HepG2 (cell line): ENCODE measurements around the gene CDK13. TPM values are rescaled to one million over a fixed set of nuclear protein-coding genes. Genes with fewer than 3 reads are reported as not detected.

Experiments used
- CENPT ChIP-seq: sonication (generic); formaldehyde crosslinking; IDR thresholded peaks from 2 replicates; pipeline ENCODE4 v1.8.0; 2022; ENCODE audit warnings: low read depth, mild to moderate bottlenecking, moderate library complexity, missing genetic modification reagents
- MAFF ChIP-seq: IDR thresholded peaks from 2 replicates; pipeline ENCODE4 v1.6.1; 2011; ENCODE audit warnings: low read depth, low read length, improper control_type of control experiment
- NR2F6 ChIP-seq, 2 experiments: IDR thresholded peaks; 2 replicates each; pipeline ENCODE4 v1.6.1; 2016; ENCODE audit warnings: antibody characterized with exemption in 1 of 2, mild to moderate bottlenecking in 1 of 2
- SMAD9 ChIP-seq: sonication (generic); formaldehyde crosslinking; IDR thresholded peaks from 2 replicates; pipeline ENCODE4 v1.5.1; 2020; ENCODE audit warnings: mild to moderate bottlenecking, missing genetic modification reagents
- SMYD3 ChIP-seq: sonication (generic); formaldehyde crosslinking; IDR thresholded peaks from 2 replicates; pipeline ENCODE4 v1.8.1; 2023; ENCODE audit warnings: mild to moderate bottlenecking, missing genetic modification reagents
- SP4 ChIP-seq: sonication (generic); formaldehyde crosslinking; IDR thresholded peaks from 2 replicates; pipeline ENCODE4 v1.8.1; 2023; ENCODE audit warnings: mild to moderate bottlenecking, missing genetic modification reagents
- THYN1 ChIP-seq: sonication (generic); formaldehyde crosslinking; IDR thresholded peaks from 2 replicates; pipeline ENCODE4 v1.8.1; 2023; ENCODE audit warnings: low read depth, mild to moderate bottlenecking, moderate library complexity, missing genetic modification reagents, borderline replicate concordance
- TOE1 ChIP-seq: sonication (generic); formaldehyde crosslinking; IDR thresholded peaks from 2 replicates; pipeline ENCODE4 v1.4.0; 2020; ENCODE audit warnings: mild to moderate bottlenecking, missing genetic modification reagents
- ZNF24 ChIP-seq: fragments of 450-650 bp; IDR thresholded peaks from 2 replicates; pipeline ENCODE4 v1.6.1; 2017; ENCODE audit warnings: antibody characterized with exemption, mild to moderate bottlenecking
- ZNF317 ChIP-seq: sonication (generic); formaldehyde crosslinking; IDR thresholded peaks from 2 replicates; pipeline ENCODE4 v1.5.0; 2020; ENCODE audit warnings: mild to moderate bottlenecking, missing genetic modification reagents
- ZNF33A ChIP-seq: sonication (generic); formaldehyde crosslinking; IDR thresholded peaks from 2 replicates; pipeline ENCODE4 v1.5.1; 2020; ENCODE audit warnings: missing genetic modification reagents, mild to moderate bottlenecking, moderate library complexity, borderline replicate concordance
- ZNF460 ChIP-seq: sonication (generic); formaldehyde crosslinking; IDR thresholded peaks from 2 replicates; pipeline ENCODE4 v1.5.1; 2020; ENCODE audit warnings: missing genetic modification reagents, mild to moderate bottlenecking, borderline replicate concordance
- polyA plus RNA-seq, 8 experiments: library from polyadenylated mRNA; depleted of rRNA in 3 of 8; stranded (reverse) in 7 of 8; unstranded in 1 of 8; fragments of >200 nt; fragmentation: Illumina TruSeq in 4 of 8; extraction: Trizol in 4 of 8; gene quantifications; 2 replicates each; pipeline versions ENCODE4 v1.2.1 to v1.2.3, GENCODE V29; 2011 to 2016; ENCODE audit warnings: low read depth in 4 of 8, missing spikeins in 1 of 8, mixed read lengths in 1 of 8; ENCODE audit not compliant: insufficient read depth in 1 of 8
- total RNA-seq, 5 experiments: library from RNA; depleted of rRNA; stranded (reverse); fragments of >200 nt; fragmentation: Illumina TruSeq; extraction: Trizol; gene quantifications; 2 replicates each; pipeline ENCODE4 v1.2.3, GENCODE V29; 2016; ENCODE audit warnings: low read depth in 1 of 5
- TF ChIP-seq, protein P1 (sequence below): sonication (generic); formaldehyde crosslinking; IDR thresholded peaks from 2 replicates; pipeline ENCODE4 v1.5.1; 2020; ENCODE audit warnings: mild to moderate bottlenecking, missing genetic modification reagents
- TF ChIP-seq, protein P2 (sequence below): sonication (generic); formaldehyde crosslinking; IDR thresholded peaks from 2 replicates; pipeline ENCODE4 v1.4.0; 2020; ENCODE audit warnings: low read depth, mild to moderate bottlenecking, missing genetic modification reagents
- TF ChIP-seq, protein P3 (sequence below): sonication (generic); formaldehyde crosslinking; IDR thresholded peaks from 2 replicates; pipeline ENCODE4 v1.4.0; 2020; ENCODE audit warnings: missing genetic modification reagents
- TF ChIP-seq, protein P4 (sequence below): sonication (generic); formaldehyde crosslinking; IDR thresholded peaks from 2 replicates; pipeline ENCODE4 v1.8.0; 2022; ENCODE audit warnings: mild to moderate bottlenecking, missing genetic modification reagents, moderate library complexity
- TF ChIP-seq, protein P5 (sequence below): sonication (generic); formaldehyde crosslinking; IDR thresholded peaks from 2 replicates; pipeline ENCODE4 v1.8.1; 2022; ENCODE audit warnings: mild to moderate bottlenecking, missing genetic modification reagents
- TF ChIP-seq, protein P6 (sequence below): sonication (generic); formaldehyde crosslinking; IDR thresholded peaks from 2 replicates; pipeline ENCODE4 v1.4.0; 2020; ENCODE audit warnings: missing genetic modification reagents

CDK13 gene
- total and polyA plus RNA-seq, 2 of the 13 experiments (the other 11 are each of a cell fraction or from before 2014, with no cell fraction given) = 21.0 to 40.9 TPM

DNA sequence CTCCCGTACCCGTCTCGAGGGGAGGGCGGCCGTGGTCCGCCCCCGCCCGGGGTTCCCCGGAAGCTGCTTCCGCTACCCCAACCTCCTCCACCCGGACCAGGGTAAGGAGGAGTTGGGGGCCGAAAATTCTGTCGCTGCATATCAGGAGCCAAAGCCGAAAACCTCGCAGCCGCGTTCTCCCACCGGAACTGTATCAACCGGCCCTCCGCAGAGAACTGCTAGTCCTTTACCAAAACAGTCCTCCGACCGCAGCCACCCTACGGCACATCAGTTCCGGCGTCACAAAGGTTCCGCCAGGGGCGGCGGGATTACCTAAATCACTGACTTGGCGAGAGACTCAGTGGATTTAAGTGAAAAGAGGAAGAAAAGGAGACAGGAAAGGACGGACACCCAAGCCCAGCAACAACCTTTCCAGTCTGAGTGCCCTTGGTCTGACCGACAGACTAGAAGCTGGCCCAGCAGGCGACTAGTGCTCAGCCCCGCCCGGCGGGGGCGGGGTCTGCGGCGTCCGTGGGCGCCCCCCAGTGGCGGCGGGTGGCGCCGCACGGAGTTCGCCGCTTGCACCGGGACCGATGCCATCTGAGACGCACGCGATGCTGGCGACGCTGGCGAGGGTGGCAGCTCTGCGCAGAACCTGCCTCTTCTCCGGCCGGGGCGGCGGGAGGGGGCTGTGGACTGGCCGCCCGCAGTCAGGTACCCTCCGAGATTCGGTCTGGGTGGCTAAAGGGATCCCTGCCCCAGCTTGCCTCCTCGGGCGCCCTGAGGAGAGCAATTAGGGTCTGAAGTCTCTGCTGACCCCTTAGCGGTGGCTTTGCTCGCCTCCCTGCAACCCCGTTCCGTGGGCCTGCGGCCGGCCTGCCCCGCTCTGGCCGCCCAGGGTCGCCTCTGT, 184.6 kb downstream of the CDK13 start, which contains the start of the genes MPLKIP and SUGCT (continued):
- TF ChIP-seq, protein P1, sequence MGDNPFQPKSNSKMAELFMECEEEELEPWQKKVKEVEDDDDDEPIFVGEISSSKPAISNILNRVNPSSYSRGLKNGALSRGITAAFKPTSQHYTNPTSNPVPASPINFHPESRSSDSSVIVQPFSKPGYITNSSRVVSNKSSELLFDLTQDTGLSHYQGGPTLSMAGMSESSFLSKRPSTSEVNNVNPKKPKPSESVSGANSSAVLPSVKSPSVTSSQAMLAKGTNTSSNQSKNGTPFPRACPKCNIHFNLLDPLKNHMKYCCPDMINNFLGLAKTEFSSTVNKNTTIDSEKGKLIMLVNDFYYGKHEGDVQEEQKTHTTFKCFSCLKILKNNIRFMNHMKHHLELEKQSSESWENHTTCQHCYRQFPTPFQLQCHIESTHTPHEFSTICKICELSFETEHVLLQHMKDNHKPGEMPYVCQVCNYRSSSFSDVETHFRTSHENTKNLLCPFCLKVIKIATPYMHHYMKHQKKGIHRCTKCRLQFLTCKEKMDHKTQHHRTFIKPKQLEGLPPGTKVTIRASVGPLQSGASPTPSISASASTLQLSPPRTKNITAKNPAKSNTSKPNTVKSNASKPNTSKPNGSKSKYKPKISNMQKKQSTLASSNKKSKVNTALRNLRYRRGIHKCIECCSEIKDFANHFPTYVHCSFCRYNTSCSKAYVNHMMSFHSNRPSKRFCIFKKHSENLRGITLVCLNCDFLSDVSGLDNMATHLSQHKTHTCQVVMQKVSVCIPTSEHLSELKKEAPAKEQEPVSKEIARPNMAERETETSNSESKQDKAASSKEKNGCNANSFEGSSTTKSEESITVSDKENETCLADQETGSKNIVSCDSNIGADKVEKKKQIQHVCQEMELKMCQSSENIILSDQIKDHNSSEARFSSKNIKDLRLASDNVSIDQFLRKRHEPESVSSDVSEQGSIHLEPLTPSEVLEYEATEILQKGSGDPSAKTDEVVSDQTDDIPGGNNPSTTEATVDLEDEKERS (CRISPR knock-in tag) = no peak
- TF ChIP-seq, protein P2, sequence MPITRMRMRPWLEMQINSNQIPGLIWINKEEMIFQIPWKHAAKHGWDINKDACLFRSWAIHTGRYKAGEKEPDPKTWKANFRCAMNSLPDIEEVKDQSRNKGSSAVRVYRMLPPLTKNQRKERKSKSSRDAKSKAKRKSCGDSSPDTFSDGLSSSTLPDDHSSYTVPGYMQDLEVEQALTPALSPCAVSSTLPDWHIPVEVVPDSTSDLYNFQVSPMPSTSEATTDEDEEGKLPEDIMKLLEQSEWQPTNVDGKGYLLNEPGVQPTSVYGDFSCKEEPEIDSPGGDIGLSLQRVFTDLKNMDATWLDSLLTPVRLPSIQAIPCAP (CRISPR knock-in tag) = no peak
- TF ChIP-seq ZNF317 (CRISPR knock-in tag) = peak; percentile 73; the same call in 1 of the 2 replicates
- peak; percentile 10; the same call in 1 of the 2 replicates for TF ChIP-seq ZNF460 (CRISPR knock-in tag)
- no peak for TF ChIP-seq CENPT (CRISPR knock-in tag)
- TF ChIP-seq TOE1 (CRISPR knock-in tag) = 0 out of 2 replicates have a peak, but pooled peaks have one; percentile 72
- TF ChIP-seq NR2F6 (IDR thresholded peaks at IDR 0.05) = no peak
- TF ChIP-seq NR2F6 (CRISPR knock-in tag; IDR thresholded peaks at IDR 0.05) = no peak
- TF ChIP-seq, protein P3, sequence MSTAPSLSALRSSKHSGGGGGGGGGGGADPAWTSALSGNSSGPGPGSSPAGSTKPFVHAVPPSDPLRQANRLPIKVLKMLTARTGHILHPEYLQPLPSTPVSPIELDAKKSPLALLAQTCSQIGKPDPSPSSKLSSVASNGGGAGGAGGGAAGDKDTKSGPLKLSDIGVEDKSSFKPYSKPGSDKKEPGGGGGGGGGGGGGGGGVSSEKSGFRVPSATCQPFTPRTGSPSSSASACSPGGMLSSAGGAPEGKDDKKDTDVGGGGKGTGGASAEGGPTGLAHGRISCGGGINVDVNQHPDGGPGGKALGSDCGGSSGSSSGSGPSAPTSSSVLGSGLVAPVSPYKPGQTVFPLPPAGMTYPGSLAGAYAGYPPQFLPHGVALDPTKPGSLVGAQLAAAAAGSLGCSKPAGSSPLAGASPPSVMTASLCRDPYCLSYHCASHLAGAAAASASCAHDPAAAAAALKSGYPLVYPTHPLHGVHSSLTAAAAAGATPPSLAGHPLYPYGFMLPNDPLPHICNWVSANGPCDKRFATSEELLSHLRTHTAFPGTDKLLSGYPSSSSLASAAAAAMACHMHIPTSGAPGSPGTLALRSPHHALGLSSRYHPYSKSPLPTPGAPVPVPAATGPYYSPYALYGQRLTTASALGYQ (CRISPR knock-in tag) = 0 out of 2 replicates have a peak, but pooled peaks have one; percentile 28
- TF ChIP-seq MAFF = no peak
- TF ChIP-seq ZNF33A = peak; percentile 65; the same call in 1 of the 2 replicates
- TF ChIP-seq, protein P4, sequence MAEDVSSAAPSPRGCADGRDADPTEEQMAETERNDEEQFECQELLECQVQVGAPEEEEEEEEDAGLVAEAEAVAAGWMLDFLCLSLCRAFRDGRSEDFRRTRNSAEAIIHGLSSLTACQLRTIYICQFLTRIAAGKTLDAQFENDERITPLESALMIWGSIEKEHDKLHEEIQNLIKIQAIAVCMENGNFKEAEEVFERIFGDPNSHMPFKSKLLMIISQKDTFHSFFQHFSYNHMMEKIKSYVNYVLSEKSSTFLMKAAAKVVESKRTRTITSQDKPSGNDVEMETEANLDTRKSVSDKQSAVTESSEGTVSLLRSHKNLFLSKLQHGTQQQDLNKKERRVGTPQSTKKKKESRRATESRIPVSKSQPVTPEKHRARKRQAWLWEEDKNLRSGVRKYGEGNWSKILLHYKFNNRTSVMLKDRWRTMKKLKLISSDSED (CRISPR knock-in tag) = no peak
- TF ChIP-seq SMYD3 (CRISPR knock-in tag) = no peak
- TF ChIP-seq, protein P5, sequence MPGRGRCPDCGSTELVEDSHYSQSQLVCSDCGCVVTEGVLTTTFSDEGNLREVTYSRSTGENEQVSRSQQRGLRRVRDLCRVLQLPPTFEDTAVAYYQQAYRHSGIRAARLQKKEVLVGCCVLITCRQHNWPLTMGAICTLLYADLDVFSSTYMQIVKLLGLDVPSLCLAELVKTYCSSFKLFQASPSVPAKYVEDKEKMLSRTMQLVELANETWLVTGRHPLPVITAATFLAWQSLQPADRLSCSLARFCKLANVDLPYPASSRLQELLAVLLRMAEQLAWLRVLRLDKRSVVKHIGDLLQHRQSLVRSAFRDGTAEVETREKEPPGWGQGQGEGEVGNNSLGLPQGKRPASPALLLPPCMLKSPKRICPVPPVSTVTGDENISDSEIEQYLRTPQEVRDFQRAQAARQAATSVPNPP = no peak
- no peak for TF ChIP-seq THYN1 (CRISPR knock-in tag)
- no peak for TF ChIP-seq ZNF24
- TF ChIP-seq SMAD9 (CRISPR knock-in tag) = no peak
- TF ChIP-seq, protein P6, sequence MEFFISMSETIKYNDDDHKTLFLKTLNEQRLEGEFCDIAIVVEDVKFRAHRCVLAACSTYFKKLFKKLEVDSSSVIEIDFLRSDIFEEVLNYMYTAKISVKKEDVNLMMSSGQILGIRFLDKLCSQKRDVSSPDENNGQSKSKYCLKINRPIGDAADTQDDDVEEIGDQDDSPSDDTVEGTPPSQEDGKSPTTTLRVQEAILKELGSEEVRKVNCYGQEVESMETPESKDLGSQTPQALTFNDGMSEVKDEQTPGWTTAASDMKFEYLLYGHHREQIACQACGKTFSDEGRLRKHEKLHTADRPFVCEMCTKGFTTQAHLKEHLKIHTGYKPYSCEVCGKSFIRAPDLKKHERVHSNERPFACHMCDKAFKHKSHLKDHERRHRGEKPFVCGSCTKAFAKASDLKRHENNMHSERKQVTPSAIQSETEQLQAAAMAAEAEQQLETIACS (CRISPR knock-in tag) = no peak; the same call in 1 of the 2 replicates
- peak; percentile 84 for TF ChIP-seq SP4
